CMK (cell line): ENCODE results near the gene FAM83G.
A peak's percentile ranks its signal among the peaks of the same experiment; 100 is the strongest.

Source experiments
- DNase-seq: peaks from one replicate; pipeline ENCODE4 v3.0.0-alpha.2; 2010; ENCODE audit warnings: low read depth

The FAM83G gene

GRCh38 chr17:18987230-18987610 lies 17.3 kb downstream of the FAM83G start:
- DNase-seq, result no peak

- no peak for DNase-seq
Observed at GRCh38 chr17:18986541-18987229, 17.9 kb downstream of the FAM83G start.

- DNase-seq, result no peak
Observed at GRCh38 chr17:18985475-18985874, 19.1 kb downstream of the FAM83G start.

- no peak for DNase-seq
Observed at GRCh38 chr17:18984273-18985114, 20.1 kb downstream of the FAM83G start.

- no peak for DNase-seq
Observed at GRCh38 chr17:18981642-18982424, 22.7 kb downstream of the FAM83G start.

GRCh38 chr17:18981335-18981641 lies 23.3 kb downstream of the FAM83G start:
- DNase-seq, result no peak

- DNase-seq, result no peak
Observed at GRCh38 chr17:18980682-18981334, 23.8 kb downstream of the FAM83G start.

- DNase-seq, result no peak
Observed at GRCh38 chr17:18978655-18979054, 25.9 kb downstream of the FAM83G start.

GRCh38 chr17:18978050-18978449 lies 26.5 kb downstream of the FAM83G start:
- DNase-seq, result no peak

GRCh38 chr17:18977646-18978045 lies 26.9 kb downstream of the FAM83G start:
- no peak for DNase-seq

- no peak for DNase-seq
Observed at GRCh38 chr17:18977021-18977420, 27.5 kb downstream of the FAM83G start.

GRCh38 chr17:18976201-18976600 lies 28.4 kb downstream of the FAM83G start:
- no peak for DNase-seq

GRCh38 chr17:18975597-18975996 lies 29.0 kb downstream of the FAM83G start:
- DNase-seq, result no peak

- no peak for DNase-seq
Observed at GRCh38 chr17:18974407-18975149, 30.0 kb downstream of the FAM83G start.

- no peak for DNase-seq
Observed at GRCh38 chr17:18971801-18972200, 32.8 kb downstream of the FAM83G start.

- DNase-seq, result no peak
Observed at GRCh38 chr17:18970582-18971480, 33.7 kb downstream of the FAM83G start.

GRCh38 chr17:18968945-18969887 lies 35.3 kb downstream of the FAM83G start:
- DNase-seq, result peak; percentile 37

- DNase-seq, result peak; percentile 65
Observed at GRCh38 chr17:18968345-18968744, 36.2 kb downstream of the FAM83G start.

- DNase-seq, result peak; percentile 41
Observed at GRCh38 chr17:18967916-18968315, 36.6 kb downstream of the FAM83G start.
